ENCODE measurements around the gene CNDP2. TPM values are rescaled to one million over a fixed set of nuclear protein-coding genes. Genes with fewer than 3 reads are reported as not detected.
"Not testable (repeated sequence)": the region's sequence is repeated elsewhere in the genome, so short reads cannot be mapped to it uniquely, and the experiment has no call there.

Gene CNDP2
- total and polyA plus RNA-seq, 2 experiments from 2014 or later: 95.7 to 135 TPM

DNA sequence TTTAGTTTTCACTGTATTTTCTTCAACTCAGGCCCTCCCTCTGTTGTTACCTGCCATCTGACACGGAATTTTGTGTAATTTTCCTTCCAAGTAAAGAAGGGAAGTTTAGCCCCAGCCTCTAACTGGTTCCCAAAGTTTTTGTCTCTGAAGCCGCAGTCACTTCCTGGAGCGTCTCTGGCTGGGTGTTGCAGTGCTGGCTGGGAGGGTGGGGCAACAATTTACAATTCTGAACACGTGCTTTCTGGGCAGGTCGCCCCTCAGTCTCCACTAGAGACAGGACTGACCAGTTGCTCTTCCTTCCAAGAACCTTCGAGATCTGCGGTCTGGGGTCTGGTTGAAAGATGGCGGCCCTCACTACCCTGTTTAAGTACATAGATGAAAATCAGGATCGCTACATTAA is 3.5 kb downstream of the CNDP2 start:
- Histone ChIP-seq H4K20me1 (ENCODE audit: insufficient read depth, poor library complexity, severe bottlenecking) (no peaks in the 10 kb centered on the region), H3K27me3 (no peaks in the 10 kb centered on the region), H3K4me1 (ENCODE audit: insufficient read depth) (peaks cover 23% of the 10 kb centered on the region), H3K4me2 (peak overlapping the region; percentile 60), H3K36me3 (replicated peaks; ENCODE audit: insufficient read depth, low read depth) (no peaks in the 10 kb centered on the region), H3K79me2 (peaks cover 46% of the 10 kb centered on the region), H3K9me3 (ENCODE audit: low read depth) (no peaks in the 10 kb centered on the region), H3K9me2 (replicated peaks; ENCODE audit: insufficient read depth) (no peaks in the 10 kb centered on the region), H3K4me3 (no peak overlapping the region), H3K27ac (peak overlapping the region; percentile 64), H2AFZ (no peak overlapping the region)
- 64% methylated on average over 9 of the region's 9 CpGs for WGBS (ENCODE audit: low lambda C conversion rate, missing lambda C conversion rate)
- DNase-seq (ENCODE audit: low spot score): peak; percentile 62
- TF ChIP-seq EZH2 (IDR thresholded peaks at IDR 0.05; ENCODE audit: borderline replicate concordance): no peak
- TF ChIP-seq, protein P1, sequence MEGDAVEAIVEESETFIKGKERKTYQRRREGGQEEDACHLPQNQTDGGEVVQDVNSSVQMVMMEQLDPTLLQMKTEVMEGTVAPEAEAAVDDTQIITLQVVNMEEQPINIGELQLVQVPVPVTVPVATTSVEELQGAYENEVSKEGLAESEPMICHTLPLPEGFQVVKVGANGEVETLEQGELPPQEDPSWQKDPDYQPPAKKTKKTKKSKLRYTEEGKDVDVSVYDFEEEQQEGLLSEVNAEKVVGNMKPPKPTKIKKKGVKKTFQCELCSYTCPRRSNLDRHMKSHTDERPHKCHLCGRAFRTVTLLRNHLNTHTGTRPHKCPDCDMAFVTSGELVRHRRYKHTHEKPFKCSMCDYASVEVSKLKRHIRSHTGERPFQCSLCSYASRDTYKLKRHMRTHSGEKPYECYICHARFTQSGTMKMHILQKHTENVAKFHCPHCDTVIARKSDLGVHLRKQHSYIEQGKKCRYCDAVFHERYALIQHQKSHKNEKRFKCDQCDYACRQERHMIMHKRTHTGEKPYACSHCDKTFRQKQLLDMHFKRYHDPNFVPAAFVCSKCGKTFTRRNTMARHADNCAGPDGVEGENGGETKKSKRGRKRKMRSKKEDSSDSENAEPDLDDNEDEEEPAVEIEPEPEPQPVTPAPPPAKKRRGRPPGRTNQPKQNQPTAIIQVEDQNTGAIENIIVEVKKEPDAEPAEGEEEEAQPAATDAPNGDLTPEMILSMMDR (IDR thresholded peaks at IDR 0.05; ENCODE audit: poor library complexity): no peak
- TF ChIP-seq EZH2phosphoT487 (IDR thresholded peaks at IDR 0.05; ENCODE audit: low read depth, severe bottlenecking, unreplicated experiment): no peak

DNA sequence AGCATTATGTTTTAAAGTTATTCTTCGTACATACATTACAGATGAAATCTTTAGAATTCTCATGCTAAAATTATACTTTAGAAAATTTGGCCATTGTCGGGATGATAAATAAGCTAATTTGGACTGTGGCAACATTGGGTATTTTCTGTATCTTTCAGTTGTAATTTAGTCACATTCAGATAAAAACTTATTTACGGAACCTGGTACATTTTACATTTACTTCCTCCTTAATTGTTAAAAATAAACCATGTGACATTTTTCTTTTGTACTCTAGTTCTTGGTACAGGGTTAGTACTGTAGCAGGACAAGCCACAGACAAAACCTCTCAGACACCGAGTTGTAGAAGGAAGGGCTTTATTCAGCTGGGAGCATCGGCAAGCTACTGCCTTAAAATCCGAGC is 4.2 kb downstream of the CNDP2 start:
- TF ChIP-seq EZH2phosphoT487 (IDR thresholded peaks at IDR 0.05; ENCODE audit: low read depth, severe bottlenecking, unreplicated experiment) (no peak), EZH2 (IDR thresholded peaks at IDR 0.05; ENCODE audit: borderline replicate concordance) (no peak)
- TF ChIP-seq, protein P1 (IDR thresholded peaks at IDR 0.05; ENCODE audit: poor library complexity): no peak
- Histone ChIP-seq H3K4me2 (peak overlapping the region; percentile 60), H3K9me2 (replicated peaks; ENCODE audit: insufficient read depth) (no peaks in the 10 kb centered on the region), H3K36me3 (replicated peaks; ENCODE audit: insufficient read depth, low read depth) (no peaks in the 10 kb centered on the region), H3K4me3 (no peak overlapping the region), H3K9me3 (ENCODE audit: low read depth) (no peaks in the 10 kb centered on the region), H2AFZ (no peak overlapping the region), H4K20me1 (ENCODE audit: insufficient read depth, poor library complexity, severe bottlenecking) (no peaks in the 10 kb centered on the region), H3K79me2 (peaks cover 46% of the 10 kb centered on the region), H3K27ac (peak overlapping the region; percentile 64), H3K4me1 (ENCODE audit: insufficient read depth) (peaks cover 23% of the 10 kb centered on the region), H3K27me3 (no peaks in the 10 kb centered on the region)
- 71% methylated on average over 6 of the region's 6 CpGs for WGBS (ENCODE audit: low lambda C conversion rate, missing lambda C conversion rate)
- no peak for DNase-seq (ENCODE audit: low spot score)

GRCh38 chr18:74500774-74501173 is 4.6 kb downstream of the CNDP2 start:
- WGBS (ENCODE audit: low lambda C conversion rate, missing lambda C conversion rate): 76% methylated on average over 8 of the region's 8 CpGs
- peaks cover 46% of the 10 kb centered on the region for H3K79me2 ChIP-seq
- H3K4me2 ChIP-seq: peak overlapping the region; percentile 60

GRCh38 chr18:74501386-74501785 is 5.2 kb downstream of the CNDP2 start:
- peak overlapping the region; percentile 64 for H3K27ac ChIP-seq
- no peaks in the 10 kb centered on the region for H3K9me2 ChIP-seq (replicated peaks; ENCODE audit: insufficient read depth)
- no peak for DNase-seq (ENCODE audit: low spot score)
- H3K79me2 ChIP-seq: peaks cover 46% of the 10 kb centered on the region
- peak overlapping the region; percentile 60 for H3K4me2 ChIP-seq
- TF ChIP-seq, protein P1 (IDR thresholded peaks at IDR 0.05; ENCODE audit: poor library complexity): no peak
- TF ChIP-seq EZH2phosphoT487 (IDR thresholded peaks at IDR 0.05; ENCODE audit: low read depth, severe bottlenecking, unreplicated experiment) (no peak), EZH2 (IDR thresholded peaks at IDR 0.05; ENCODE audit: borderline replicate concordance) (no peak)
- no peaks in the 10 kb centered on the region for H4K20me1 ChIP-seq (ENCODE audit: insufficient read depth, poor library complexity, severe bottlenecking)
- H3K9me3 ChIP-seq (ENCODE audit: low read depth): no peaks in the 10 kb centered on the region
- no peaks in the 10 kb centered on the region for H3K27me3 ChIP-seq
- H3K4me1 ChIP-seq (ENCODE audit: insufficient read depth): peaks cover 27% of the 10 kb centered on the region
- 75% methylated on average over 4 of the region's 4 CpGs for WGBS (ENCODE audit: low lambda C conversion rate, missing lambda C conversion rate)
- H3K36me3 ChIP-seq (replicated peaks; ENCODE audit: insufficient read depth, low read depth): no peaks in the 10 kb centered on the region
- no peak overlapping the region for H2AFZ ChIP-seq
- no peak overlapping the region for H3K4me3 ChIP-seq

More at GRCh38 chr18:74500774-74501173, 4.6 kb downstream of the CNDP2 start:
- not testable (repeated sequence) for DNase-seq (ENCODE audit: low spot score); H3K36me3 ChIP-seq (replicated peaks; ENCODE audit: insufficient read depth, low read depth); H4K20me1 ChIP-seq (ENCODE audit: insufficient read depth, poor library complexity, severe bottlenecking); H2AFZ ChIP-seq; H3K27me3 ChIP-seq; H3K9me3 ChIP-seq (ENCODE audit: low read depth); H3K9me2 ChIP-seq (replicated peaks; ENCODE audit: insufficient read depth); H3K4me3 ChIP-seq
- Histone ChIP-seq H3K27ac (peak overlapping the region; percentile 64), H3K4me1 (ENCODE audit: insufficient read depth) (peaks cover 23% of the 10 kb centered on the region)

All from hepatocyte (in vitro differentiated cells).